ENCODE data around the gene CDH13. TPM values are rescaled to one million over a fixed set of nuclear protein-coding genes. Genes with fewer than 3 reads are reported as not detected.

CDH13 gene
- total and polyA plus RNA-seq, 9 of the 15 experiments (the other 6 are each of a cell fraction or from before 2014, with no cell fraction given), result 0.03 TPM; not detected in 8

DNA sequence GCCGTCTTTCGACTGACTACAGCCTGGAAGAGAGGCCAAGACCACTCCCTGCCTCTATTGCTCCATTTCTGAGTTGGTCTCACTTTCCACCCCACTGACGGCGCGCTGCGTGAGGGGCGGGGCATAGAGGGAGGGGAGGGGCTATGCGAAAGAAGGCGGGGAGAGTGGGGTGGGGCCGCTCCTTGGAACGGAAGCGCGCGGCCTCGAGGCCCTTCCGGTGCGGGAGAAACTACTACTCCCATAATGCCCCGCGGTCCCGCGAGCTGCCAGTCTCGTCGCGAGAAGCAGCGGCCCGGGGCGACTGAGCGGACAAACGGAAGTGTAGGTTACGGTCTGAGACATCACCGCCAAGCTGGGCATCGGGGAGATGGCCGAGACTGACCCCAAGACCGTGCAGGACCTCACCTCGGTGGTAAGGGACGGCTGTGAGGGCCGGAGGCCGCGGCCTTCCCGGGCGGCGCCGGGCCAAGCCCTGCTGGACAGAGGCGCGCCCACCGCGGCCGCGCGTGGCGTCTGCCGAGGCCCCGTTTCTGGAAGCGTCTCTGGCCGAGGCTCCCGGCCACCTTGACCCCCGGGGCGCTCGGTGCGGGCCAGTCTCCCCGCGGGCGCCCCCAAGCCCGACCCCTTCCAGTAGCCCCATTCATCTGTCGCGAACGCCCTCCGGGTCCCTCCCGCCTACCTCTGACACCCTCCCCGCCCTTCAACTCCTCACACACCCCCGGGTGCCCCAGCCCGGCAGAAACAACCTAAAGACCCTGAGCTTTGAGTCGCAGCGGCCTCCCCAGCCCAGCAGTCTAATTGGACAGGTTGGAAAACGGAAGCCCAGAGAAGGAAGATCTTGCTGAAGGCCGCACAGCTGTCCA, 1181.2 kb downstream of the CDH13 start, which contains the start of gene HSBP1 (continued):
- TF ChIP-seq YY1 (IDR thresholded peaks at IDR 0.05; ENCODE audit: borderline replicate concordance in 1 of 3, control insufficient read depth in 1 of 3, extremely low read depth in 1 of 3, insufficient read depth in 3 of 3, insufficient read length in 1 of 3, insufficient replicate concordance in 2 of 3, low read depth in 1 of 3, low read length in 2 of 3) (peak in 1 of 3 experiments; percentile 52), CBX1 (IDR thresholded peaks at IDR 0.05; ENCODE audit: low read depth) (no peak), MTA1 (IDR thresholded peaks at IDR 0.05; ENCODE audit: borderline replicate concordance) (no peak), ETV6 (IDR thresholded peaks at IDR 0.05; ENCODE audit: borderline replicate concordance in 1 of 2, low read depth in 2 of 2, low read length in 1 of 2) (no peak), ETV6 (CRISPR knock-in tag; IDR thresholded peaks at IDR 0.05; ENCODE audit: borderline replicate concordance) (no peak), RAD51 (IDR thresholded peaks at IDR 0.05; ENCODE audit: borderline replicate concordance, low read depth) (no peak), ERF (CRISPR knock-in tag; IDR thresholded peaks at IDR 0.05) (0 out of 2 replicates have a peak, but pooled peaks have one; percentile 32), SOX6 (IDR thresholded peaks at IDR 0.05) (no peak), XRCC3 (IDR thresholded peaks at IDR 0.05) (no peak), DNMT1 (IDR thresholded peaks at IDR 0.05) (no peak), ZNF239 (CRISPR knock-in tag; IDR thresholded peaks at IDR 0.05) (no peak), HMGN3 (IDR thresholded peaks at IDR 0.05; ENCODE audit: borderline replicate concordance, extremely low read depth, insufficient read length, low read depth, low read length) (peak; percentile 37), KLF13 (tag; IDR thresholded peaks at IDR 0.05; ENCODE audit: borderline replicate concordance, low read depth) (no peak)
- TF ChIP-seq, protein P1, sequence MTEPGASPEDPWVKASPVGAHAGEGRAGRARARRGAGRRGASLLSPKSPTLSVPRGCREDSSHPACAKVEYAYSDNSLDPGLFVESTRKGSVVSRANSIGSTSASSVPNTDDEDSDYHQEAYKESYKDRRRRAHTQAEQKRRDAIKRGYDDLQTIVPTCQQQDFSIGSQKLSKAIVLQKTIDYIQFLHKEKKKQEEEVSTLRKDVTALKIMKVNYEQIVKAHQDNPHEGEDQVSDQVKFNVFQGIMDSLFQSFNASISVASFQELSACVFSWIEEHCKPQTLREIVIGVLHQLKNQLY (CRISPR knock-in tag; conservative IDR thresholded peaks at IDR 0.05), result no peak
- TF ChIP-seq, protein P2, sequence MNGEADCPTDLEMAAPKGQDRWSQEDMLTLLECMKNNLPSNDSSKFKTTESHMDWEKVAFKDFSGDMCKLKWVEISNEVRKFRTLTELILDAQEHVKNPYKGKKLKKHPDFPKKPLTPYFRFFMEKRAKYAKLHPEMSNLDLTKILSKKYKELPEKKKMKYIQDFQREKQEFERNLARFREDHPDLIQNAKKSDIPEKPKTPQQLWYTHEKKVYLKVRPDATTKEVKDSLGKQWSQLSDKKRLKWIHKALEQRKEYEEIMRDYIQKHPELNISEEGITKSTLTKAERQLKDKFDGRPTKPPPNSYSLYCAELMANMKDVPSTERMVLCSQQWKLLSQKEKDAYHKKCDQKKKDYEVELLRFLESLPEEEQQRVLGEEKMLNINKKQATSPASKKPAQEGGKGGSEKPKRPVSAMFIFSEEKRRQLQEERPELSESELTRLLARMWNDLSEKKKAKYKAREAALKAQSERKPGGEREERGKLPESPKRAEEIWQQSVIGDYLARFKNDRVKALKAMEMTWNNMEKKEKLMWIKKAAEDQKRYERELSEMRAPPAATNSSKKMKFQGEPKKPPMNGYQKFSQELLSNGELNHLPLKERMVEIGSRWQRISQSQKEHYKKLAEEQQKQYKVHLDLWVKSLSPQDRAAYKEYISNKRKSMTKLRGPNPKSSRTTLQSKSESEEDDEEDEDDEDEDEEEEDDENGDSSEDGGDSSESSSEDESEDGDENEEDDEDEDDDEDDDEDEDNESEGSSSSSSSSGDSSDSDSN (IDR thresholded peaks at IDR 0.05; ENCODE audit: borderline replicate concordance in 1 of 2, low read depth in 2 of 2, low read length in 2 of 2), result no peak
- TF ChIP-seq, protein P3, sequence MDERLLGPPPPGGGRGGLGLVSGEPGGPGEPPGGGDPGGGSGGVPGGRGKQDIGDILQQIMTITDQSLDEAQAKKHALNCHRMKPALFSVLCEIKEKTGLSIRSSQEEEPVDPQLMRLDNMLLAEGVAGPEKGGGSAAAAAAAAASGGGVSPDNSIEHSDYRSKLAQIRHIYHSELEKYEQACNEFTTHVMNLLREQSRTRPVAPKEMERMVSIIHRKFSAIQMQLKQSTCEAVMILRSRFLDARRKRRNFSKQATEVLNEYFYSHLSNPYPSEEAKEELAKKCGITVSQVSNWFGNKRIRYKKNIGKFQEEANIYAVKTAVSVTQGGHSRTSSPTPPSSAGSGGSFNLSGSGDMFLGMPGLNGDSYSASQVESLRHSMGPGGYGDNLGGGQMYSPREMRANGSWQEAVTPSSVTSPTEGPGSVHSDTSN (CRISPR knock-in tag; IDR thresholded peaks at IDR 0.05; ENCODE audit: low read depth), result no peak
- TF ChIP-seq, protein P3 (tag; conservative IDR thresholded peaks at IDR 0.05; ENCODE audit: low read depth), result no peak
- TF ChIP-seq, protein P4, sequence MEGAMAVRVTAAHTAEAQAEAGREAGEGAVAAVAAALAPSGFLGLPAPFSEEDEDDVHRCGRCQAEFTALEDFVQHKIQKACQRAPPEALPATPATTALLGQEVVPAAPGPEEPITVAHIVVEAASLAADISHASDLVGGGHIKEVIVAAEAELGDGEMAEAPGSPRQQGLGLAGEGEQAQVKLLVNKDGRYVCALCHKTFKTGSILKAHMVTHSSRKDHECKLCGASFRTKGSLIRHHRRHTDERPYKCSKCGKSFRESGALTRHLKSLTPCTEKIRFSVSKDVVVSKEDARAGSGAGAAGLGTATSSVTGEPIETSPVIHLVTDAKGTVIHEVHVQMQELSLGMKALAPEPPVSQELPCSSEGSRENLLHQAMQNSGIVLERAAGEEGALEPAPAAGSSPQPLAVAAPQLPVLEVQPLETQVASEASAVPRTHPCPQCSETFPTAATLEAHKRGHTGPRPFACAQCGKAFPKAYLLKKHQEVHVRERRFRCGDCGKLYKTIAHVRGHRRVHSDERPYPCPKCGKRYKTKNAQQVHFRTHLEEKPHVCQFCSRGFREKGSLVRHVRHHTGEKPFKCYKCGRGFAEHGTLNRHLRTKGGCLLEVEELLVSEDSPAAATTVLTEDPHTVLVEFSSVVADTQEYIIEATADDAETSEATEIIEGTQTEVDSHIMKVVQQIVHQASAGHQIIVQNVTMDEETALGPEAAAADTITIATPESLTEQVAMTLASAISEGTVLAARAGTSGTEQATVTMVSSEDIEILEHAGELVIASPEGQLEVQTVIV (CRISPR knock-in tag; IDR thresholded peaks at IDR 0.05; ENCODE audit: borderline replicate concordance), result no peak

Data from K562 (cell line).